ENCODE results near the gene LMTK2.

LMTK2 gene

DNA sequence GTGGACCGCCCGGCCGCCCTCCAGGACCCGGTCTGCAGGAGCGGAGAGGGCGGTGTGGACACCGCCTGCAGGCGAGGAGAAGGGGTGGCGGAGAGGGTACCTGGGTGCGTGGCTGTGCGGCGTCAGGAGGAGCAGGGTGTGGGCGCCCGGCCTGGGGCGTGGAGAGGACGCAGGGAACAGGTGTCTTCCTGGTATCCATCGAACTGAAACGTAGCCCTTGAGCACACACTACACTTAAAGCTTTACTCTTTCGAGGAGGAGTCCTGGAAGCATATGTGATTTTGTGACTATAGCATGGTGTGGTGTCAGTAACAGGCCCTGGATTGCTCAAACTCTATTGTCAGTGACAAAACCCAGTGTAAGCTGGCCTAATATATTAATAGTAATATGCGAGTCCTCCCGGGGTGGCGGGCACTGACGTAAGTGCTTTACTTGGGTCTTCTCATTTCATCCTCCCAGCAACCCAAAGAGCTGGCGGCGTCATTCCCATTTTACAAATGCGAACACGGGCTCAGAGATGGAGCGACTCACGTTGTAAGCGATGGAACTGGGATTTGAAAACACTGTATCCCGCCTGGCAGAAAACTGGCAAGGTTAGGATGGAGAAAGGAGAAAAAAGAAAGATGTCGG is 145.9 kb downstream of the LMTK2 start:
- TF ChIP-seq, protein P1, sequence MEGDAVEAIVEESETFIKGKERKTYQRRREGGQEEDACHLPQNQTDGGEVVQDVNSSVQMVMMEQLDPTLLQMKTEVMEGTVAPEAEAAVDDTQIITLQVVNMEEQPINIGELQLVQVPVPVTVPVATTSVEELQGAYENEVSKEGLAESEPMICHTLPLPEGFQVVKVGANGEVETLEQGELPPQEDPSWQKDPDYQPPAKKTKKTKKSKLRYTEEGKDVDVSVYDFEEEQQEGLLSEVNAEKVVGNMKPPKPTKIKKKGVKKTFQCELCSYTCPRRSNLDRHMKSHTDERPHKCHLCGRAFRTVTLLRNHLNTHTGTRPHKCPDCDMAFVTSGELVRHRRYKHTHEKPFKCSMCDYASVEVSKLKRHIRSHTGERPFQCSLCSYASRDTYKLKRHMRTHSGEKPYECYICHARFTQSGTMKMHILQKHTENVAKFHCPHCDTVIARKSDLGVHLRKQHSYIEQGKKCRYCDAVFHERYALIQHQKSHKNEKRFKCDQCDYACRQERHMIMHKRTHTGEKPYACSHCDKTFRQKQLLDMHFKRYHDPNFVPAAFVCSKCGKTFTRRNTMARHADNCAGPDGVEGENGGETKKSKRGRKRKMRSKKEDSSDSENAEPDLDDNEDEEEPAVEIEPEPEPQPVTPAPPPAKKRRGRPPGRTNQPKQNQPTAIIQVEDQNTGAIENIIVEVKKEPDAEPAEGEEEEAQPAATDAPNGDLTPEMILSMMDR (IDR thresholded peaks at IDR 0.05): no peak

DNA sequence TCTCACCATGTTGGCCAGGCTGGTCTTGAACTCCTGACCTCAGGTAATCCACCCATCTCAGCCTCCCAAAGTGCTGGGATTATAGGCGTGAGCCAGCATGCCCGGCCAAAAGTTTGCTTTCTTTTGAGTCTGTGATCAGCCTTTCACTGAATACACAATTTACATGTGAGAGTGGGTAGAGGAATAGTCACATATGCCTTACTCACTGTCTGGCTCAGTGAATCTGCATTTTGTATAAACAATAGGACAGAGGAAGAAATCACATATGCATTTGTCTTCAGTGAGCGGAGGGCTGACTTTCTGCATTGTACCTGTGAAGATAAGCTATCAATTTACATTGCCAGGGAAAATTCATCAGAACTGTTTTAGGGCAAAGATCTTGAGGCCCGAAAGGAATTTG is 147.9 kb downstream of the LMTK2 start:
- H3K27me3 Mint-ChIP-seq (ENCODE audit: low read depth, poor library complexity): peaks cover 8% of the 10 kb centered on the region
- TF ChIP-seq, protein P1 (IDR thresholded peaks at IDR 0.05): no peak
- H3K36me3 Mint-ChIP-seq (ENCODE audit: low read depth): peaks cover 12% of the 10 kb centered on the region
- peaks cover 35% of the 10 kb centered on the region for H3K4me1 Mint-ChIP-seq
- no peak overlapping the region for H3K27ac Mint-ChIP-seq
- no peak for DNase-seq
- no peak overlapping the region for H3K4me3 Mint-ChIP-seq
- H3K9me3 Mint-ChIP-seq: no peaks in the 10 kb centered on the region

More for the DNA sequence above, 145.9 kb downstream of the LMTK2 start:
- no peaks in the 10 kb centered on the region for H3K9me3 Mint-ChIP-seq
- peaks cover 13% of the 10 kb centered on the region for H3K27me3 Mint-ChIP-seq (ENCODE audit: low read depth, poor library complexity)
- peaks cover 41% of the 10 kb centered on the region for H3K4me1 Mint-ChIP-seq
- H3K4me3 Mint-ChIP-seq: peak overlapping the region; percentile 92
- no peak for DNase-seq
- H3K36me3 Mint-ChIP-seq (ENCODE audit: low read depth): peaks cover 13% of the 10 kb centered on the region
- H3K27ac Mint-ChIP-seq: peak overlapping the region; percentile 65

- peaks cover 30% of the 10 kb centered on the region for H3K4me1 Mint-ChIP-seq
- TF ChIP-seq, protein P1 (IDR thresholded peaks at IDR 0.05): no peak
- H3K4me3 Mint-ChIP-seq: no peak overlapping the region
- no peak overlapping the region for H3K27ac Mint-ChIP-seq
- peaks cover 8% of the 10 kb centered on the region for H3K27me3 Mint-ChIP-seq (ENCODE audit: low read depth, poor library complexity)
- DNase-seq: no peak
- H3K9me3 Mint-ChIP-seq: no peaks in the 10 kb centered on the region
- H3K36me3 Mint-ChIP-seq (ENCODE audit: low read depth): peaks cover 12% of the 10 kb centered on the region
Observed at GRCh38 chr7:98254951-98255610, 148.4 kb downstream of the LMTK2 start.

DNA sequence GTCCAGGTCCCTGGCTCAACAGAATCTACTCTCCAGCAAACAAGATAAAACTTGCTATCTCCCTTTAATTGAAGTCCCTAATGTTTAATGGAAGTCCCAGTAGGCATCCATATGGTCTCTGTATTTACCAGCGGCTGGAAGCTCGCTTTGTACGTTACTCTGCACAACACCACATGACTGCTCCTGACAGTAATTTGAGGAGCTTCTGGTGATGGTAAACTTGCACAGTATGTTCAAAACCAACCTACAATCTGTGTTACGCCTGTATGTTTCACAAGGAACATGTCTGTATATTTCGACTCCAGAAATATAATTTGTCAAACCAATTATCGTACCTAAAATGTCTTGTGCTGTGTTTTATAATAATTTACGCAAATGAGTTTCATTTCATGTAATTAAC is 149.8 kb downstream of the LMTK2 start:
- Mint-ChIP-seq H3K27ac (no peak overlapping the region), H3K4me3 (no peak overlapping the region), H3K27me3 (ENCODE audit: low read depth, poor library complexity) (peaks cover 2% of the 10 kb centered on the region), H3K4me1 (peaks cover 17% of the 10 kb centered on the region), H3K9me3 (no peaks in the 10 kb centered on the region), H3K36me3 (ENCODE audit: low read depth) (peaks cover 14% of the 10 kb centered on the region)
- no peak for DNase-seq
- TF ChIP-seq, protein P1 (IDR thresholded peaks at IDR 0.05): no peak

GRCh38 chr7:98257701-98258100 is 151.0 kb downstream of the LMTK2 start:
- TF ChIP-seq, protein P1 (IDR thresholded peaks at IDR 0.05): no peak
- Mint-ChIP-seq H3K36me3 (ENCODE audit: low read depth) (peaks cover 27% of the 10 kb centered on the region), H3K4me1 (peaks cover 8% of the 10 kb centered on the region), H3K4me3 (no peak overlapping the region), H3K9me3 (no peaks in the 10 kb centered on the region), H3K27ac (no peak overlapping the region), H3K27me3 (ENCODE audit: low read depth, poor library complexity) (no peaks in the 10 kb centered on the region)
- DNase-seq: no peak
